Liver (tissue), 9 donors: Measurements from ENCODE around the gene RGS4. TPM values are rescaled to one million over a fixed set of nuclear protein-coding genes. Genes with fewer than 3 reads are reported as not detected.

ENCODE experiments used
- DNase-seq: peaks from one replicate; pipeline ENCODE4 v3.0.0-alpha.2; 2017; ENCODE audit warnings: low spot score
- H3K27ac ChIP-seq, 2 donors: one replicate each; pipeline ENCODE4 v1.7.0; 2013; ENCODE audit warnings: inconsistent platforms in 2 of 2, low read length in 2 of 2, control low read depth in 1 of 2, low read depth in 1 of 2, mild to moderate bottlenecking in 1 of 2
- H3K27me3 ChIP-seq, 4 donors: one replicate each; pipeline versions ENCODE4 v1.6.1 to v1.7.0; 2013; ENCODE audit warnings: low read length in 3 of 4, inconsistent platforms in 1 of 4, mild to moderate bottlenecking in 1 of 4, moderate library complexity in 1 of 4; ENCODE audit not compliant: control insufficient read depth in 4 of 4, insufficient read depth in 4 of 4
- H3K36me3 ChIP-seq, 4 donors: one replicate each; pipeline versions ENCODE4 v1.6.1 to v1.7.0; 2013; ENCODE audit warnings: low read length in 3 of 4, mild to moderate bottlenecking in 3 of 4, low read depth in 1 of 4, moderate library complexity in 1 of 4; ENCODE audit not compliant: control insufficient read depth in 4 of 4, insufficient read depth in 3 of 4
- H3K4me1 ChIP-seq, 4 donors: one replicate each; pipeline versions ENCODE4 v1.6.1 to v1.7.0; 2013; ENCODE audit warnings: low read length in 3 of 4, mild to moderate bottlenecking in 3 of 4, moderate library complexity in 1 of 4; ENCODE audit not compliant: control insufficient read depth in 4 of 4, insufficient read depth in 4 of 4
- H3K4me3 ChIP-seq, 3 donors: one replicate each; pipeline versions ENCODE4 v1.6.1 to v1.7.0; 2013; ENCODE audit warnings: low read length in 3 of 3, control low read depth in 1 of 3, low read depth in 1 of 3, mild to moderate bottlenecking in 1 of 3
- H3K9ac ChIP-seq, 2 donors: one replicate each; pipeline ENCODE4 v1.7.0; 2013; ENCODE audit warnings: low read length in 2 of 2, mild to moderate bottlenecking in 2 of 2, moderate library complexity in 2 of 2, control low read depth in 1 of 2, low read depth in 1 of 2
- H3K9me3 ChIP-seq, 4 donors: one replicate each; pipeline versions ENCODE4 v1.6.1 to v1.7.0; 2013; ENCODE audit warnings: low read length in 3 of 4; ENCODE audit not compliant: control insufficient read depth in 4 of 4
- EGR1 ChIP-seq, 2 donors: IDR thresholded peaks; 2 replicates each; pipeline ENCODE4 v1.6.1; 2016 to 2018; ENCODE audit warnings: antibody characterized with exemption in 2 of 2, low read depth in 2 of 2
- FOXA1 ChIP-seq: IDR thresholded peaks from 2 replicates; pipeline ENCODE4 v1.6.1; 2016; ENCODE audit warnings: antibody characterized with exemption
- FOXA2 ChIP-seq: IDR thresholded peaks from 2 replicates; pipeline ENCODE4 v1.6.1; 2016; ENCODE audit warnings: antibody characterized with exemption
- GABPA ChIP-seq, 2 donors: IDR thresholded peaks in 1 of 2; conservative IDR thresholded peaks in 1 of 2; 2 replicates each; pipeline ENCODE4 v1.6.1; 2016; ENCODE audit warnings: antibody characterized with exemption in 2 of 2, mild to moderate bottlenecking in 1 of 2, moderate library complexity in 1 of 2
- HNF4A ChIP-seq, 2 donors: conservative IDR thresholded peaks; 2 replicates each; pipeline ENCODE4 v1.6.1; 2016; ENCODE audit warnings: antibody characterized with exemption in 2 of 2, mild to moderate bottlenecking in 2 of 2
- HNF4G ChIP-seq: IDR thresholded peaks from 2 replicates; pipeline ENCODE4 v1.6.1; 2016; ENCODE audit warnings: antibody characterized with exemption
- JUND ChIP-seq, 2 donors: IDR thresholded peaks; 2 replicates each; pipeline ENCODE4 v1.6.1; 2016; ENCODE audit warnings: antibody characterized with exemption in 2 of 2
- NR2F2 ChIP-seq: IDR thresholded peaks from 2 replicates; pipeline ENCODE4 v1.6.1; 2016; ENCODE audit warnings: antibody characterized with exemption
- RAD21 ChIP-seq, 2 donors: IDR thresholded peaks; 2 replicates each; pipeline ENCODE4 v1.6.1; 2016; ENCODE audit warnings: antibody characterized with exemption in 2 of 2, mild to moderate bottlenecking in 2 of 2
- RXRA ChIP-seq, 2 donors: IDR thresholded peaks; 2 replicates each; pipeline ENCODE4 v1.6.1; 2017 to 2018; ENCODE audit warnings: antibody characterized with exemption in 2 of 2, mild to moderate bottlenecking in 1 of 2
- SP1 ChIP-seq: IDR thresholded peaks from 2 replicates; pipeline ENCODE4 v1.6.1; 2018; ENCODE audit warnings: antibody characterized with exemption, mild to moderate bottlenecking
- TAF1 ChIP-seq: conservative IDR thresholded peaks from 2 replicates; pipeline ENCODE4 v1.6.1; 2016; ENCODE audit warnings: antibody characterized with exemption, mild to moderate bottlenecking
- WGBS: extraction: QIAGEN DNeasy Blood & Tissue Kit; methylation state at CpG from one replicate; pipeline ENCODE4 v1.1.7; 2013; 5-methylcytosine and 5-hydroxymethylcytosine counted together
- polyA plus RNA-seq, 2 donors: library from polyadenylated mRNA; stranded (reverse) in 1 of 2; unstranded in 1 of 2; fragments of 200-250 nt in 1 of 2; fragments of >200 nt in 1 of 2; fragmentation: Nextera tagmentation in 1 of 2; extraction: Ambion mirVana in 1 of 2; gene quantifications; one replicate each; pipeline versions ENCODE4 v1.2.1 to v1.2.3, GENCODE V29; 2013 to 2015
- total RNA-seq, 2 donors: library from RNA; depleted of rRNA; stranded (reverse); fragments of >200 nt; gene quantifications; one replicate each; pipeline ENCODE4 v1.2.3, GENCODE V29; 2014
- TF ChIP-seq, protein P1 (sequence below): fragments of 150-350 bp; IDR thresholded peaks from 2 replicates; pipeline ENCODE4 v1.5.1; 2017; ENCODE audit warnings: improper control_type of control experiment, low read depth, low read length; ENCODE audit not compliant: missing input control
- TF ChIP-seq, protein P2 (sequence below): IDR thresholded peaks from 2 replicates; pipeline ENCODE4 v1.6.1; 2016; ENCODE audit warnings: antibody characterized with exemption, mild to moderate bottlenecking
- TF ChIP-seq, protein P3 (sequence below): IDR thresholded peaks from 2 replicates; pipeline ENCODE4 v1.6.1; 2016; ENCODE audit warnings: antibody characterized with exemption
- TF ChIP-seq, protein P4 (sequence below): IDR thresholded peaks from 2 replicates; pipeline ENCODE4 v1.6.1; 2016; ENCODE audit warnings: antibody characterized with exemption
- donor health status: healthy.
- donor health status: healthy.
- donor health status: healthy.
- donor health status: healthy.
- donor health status: healthy.

RGS4 gene
- total and polyA plus RNA-seq, 4 donors = 0.37 to 1.4 (median 0.75) TPM

DNA sequence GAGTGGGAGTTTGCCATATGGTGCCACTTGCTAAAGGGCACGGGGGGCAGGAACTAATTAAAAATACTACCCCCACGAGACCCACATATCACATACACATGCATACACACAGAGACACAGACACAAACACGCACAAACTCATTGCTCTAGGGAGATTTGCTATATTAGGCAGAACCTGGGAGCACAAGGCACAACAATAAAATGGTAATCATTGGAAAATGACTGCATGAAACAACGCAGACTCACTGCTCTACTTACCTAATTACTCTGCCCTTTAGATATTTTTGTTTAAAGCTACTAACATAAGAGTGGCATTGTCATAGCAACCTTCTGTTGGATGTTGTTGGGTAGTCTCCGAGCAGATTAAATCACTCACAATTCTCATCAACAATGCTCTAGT is 20.3 kb upstream of the RGS4 start (continued):
- TF ChIP-seq, protein P1, sequence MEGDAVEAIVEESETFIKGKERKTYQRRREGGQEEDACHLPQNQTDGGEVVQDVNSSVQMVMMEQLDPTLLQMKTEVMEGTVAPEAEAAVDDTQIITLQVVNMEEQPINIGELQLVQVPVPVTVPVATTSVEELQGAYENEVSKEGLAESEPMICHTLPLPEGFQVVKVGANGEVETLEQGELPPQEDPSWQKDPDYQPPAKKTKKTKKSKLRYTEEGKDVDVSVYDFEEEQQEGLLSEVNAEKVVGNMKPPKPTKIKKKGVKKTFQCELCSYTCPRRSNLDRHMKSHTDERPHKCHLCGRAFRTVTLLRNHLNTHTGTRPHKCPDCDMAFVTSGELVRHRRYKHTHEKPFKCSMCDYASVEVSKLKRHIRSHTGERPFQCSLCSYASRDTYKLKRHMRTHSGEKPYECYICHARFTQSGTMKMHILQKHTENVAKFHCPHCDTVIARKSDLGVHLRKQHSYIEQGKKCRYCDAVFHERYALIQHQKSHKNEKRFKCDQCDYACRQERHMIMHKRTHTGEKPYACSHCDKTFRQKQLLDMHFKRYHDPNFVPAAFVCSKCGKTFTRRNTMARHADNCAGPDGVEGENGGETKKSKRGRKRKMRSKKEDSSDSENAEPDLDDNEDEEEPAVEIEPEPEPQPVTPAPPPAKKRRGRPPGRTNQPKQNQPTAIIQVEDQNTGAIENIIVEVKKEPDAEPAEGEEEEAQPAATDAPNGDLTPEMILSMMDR = no peak
- TF ChIP-seq RXRA (IDR thresholded peaks at IDR 0.05) (no peak), SP1 (no peak), EGR1 (IDR thresholded peaks at IDR 0.05; ENCODE audit: low read depth in 2 of 2) (no peak)

DNA sequence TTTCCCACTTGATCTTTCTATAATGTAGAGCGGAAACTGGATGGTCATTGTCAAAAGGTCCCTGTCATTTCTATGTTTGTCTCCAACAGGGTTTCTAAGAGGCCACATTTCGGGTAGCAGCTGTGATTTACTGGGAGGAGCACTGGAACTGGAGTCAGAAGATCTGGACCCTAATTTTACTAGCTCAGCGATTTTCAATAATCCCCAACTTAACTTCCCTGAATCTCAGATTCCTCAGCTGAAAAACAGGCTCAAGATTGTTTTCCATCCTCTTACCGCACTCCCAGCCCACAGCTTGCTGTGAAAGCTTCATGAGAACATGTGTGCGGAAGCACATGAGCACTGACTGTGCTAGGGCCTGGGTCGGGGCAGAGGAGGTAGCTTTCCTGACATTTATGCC is 19.9 kb upstream of the RGS4 start:
- Histone ChIP-seq H3K4me3 (no peak overlapping the region), H3K27me3 (no peaks in the 10 kb centered on the region), H3K9ac (no peak overlapping the region), H3K36me3 (no peaks in the 10 kb centered on the region), H3K9me3 (no peaks in the 10 kb centered on the region), H3K27ac (no peak overlapping the region), H3K4me1 (no peaks in the 10 kb centered on the region)
- WGBS = 86% methylated on average over 6 of the region's 6 CpGs
- TF ChIP-seq, protein P2, sequence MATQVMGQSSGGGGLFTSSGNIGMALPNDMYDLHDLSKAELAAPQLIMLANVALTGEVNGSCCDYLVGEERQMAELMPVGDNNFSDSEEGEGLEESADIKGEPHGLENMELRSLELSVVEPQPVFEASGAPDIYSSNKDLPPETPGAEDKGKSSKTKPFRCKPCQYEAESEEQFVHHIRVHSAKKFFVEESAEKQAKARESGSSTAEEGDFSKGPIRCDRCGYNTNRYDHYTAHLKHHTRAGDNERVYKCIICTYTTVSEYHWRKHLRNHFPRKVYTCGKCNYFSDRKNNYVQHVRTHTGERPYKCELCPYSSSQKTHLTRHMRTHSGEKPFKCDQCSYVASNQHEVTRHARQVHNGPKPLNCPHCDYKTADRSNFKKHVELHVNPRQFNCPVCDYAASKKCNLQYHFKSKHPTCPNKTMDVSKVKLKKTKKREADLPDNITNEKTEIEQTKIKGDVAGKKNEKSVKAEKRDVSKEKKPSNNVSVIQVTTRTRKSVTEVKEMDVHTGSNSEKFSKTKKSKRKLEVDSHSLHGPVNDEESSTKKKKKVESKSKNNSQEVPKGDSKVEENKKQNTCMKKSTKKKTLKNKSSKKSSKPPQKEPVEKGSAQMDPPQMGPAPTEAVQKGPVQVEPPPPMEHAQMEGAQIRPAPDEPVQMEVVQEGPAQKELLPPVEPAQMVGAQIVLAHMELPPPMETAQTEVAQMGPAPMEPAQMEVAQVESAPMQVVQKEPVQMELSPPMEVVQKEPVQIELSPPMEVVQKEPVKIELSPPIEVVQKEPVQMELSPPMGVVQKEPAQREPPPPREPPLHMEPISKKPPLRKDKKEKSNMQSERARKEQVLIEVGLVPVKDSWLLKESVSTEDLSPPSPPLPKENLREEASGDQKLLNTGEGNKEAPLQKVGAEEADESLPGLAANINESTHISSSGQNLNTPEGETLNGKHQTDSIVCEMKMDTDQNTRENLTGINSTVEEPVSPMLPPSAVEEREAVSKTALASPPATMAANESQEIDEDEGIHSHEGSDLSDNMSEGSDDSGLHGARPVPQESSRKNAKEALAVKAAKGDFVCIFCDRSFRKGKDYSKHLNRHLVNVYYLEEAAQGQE = no peak
- no peak for TF ChIP-seq JUND (IDR thresholded peaks at IDR 0.05)
- TF ChIP-seq, protein P3, sequence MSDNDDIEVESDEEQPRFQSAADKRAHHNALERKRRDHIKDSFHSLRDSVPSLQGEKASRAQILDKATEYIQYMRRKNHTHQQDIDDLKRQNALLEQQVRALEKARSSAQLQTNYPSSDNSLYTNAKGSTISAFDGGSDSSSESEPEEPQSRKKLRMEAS = no peak
- no peak for TF ChIP-seq RXRA (IDR thresholded peaks at IDR 0.05)
- TF ChIP-seq HNF4G = no peak
- no peak for TF ChIP-seq GABPA (IDR thresholded peaks at IDR 0.05 in 1 of 2, conservative IDR thresholded peaks at IDR 0.05 in 1 of 2)
- TF ChIP-seq, protein P4, sequence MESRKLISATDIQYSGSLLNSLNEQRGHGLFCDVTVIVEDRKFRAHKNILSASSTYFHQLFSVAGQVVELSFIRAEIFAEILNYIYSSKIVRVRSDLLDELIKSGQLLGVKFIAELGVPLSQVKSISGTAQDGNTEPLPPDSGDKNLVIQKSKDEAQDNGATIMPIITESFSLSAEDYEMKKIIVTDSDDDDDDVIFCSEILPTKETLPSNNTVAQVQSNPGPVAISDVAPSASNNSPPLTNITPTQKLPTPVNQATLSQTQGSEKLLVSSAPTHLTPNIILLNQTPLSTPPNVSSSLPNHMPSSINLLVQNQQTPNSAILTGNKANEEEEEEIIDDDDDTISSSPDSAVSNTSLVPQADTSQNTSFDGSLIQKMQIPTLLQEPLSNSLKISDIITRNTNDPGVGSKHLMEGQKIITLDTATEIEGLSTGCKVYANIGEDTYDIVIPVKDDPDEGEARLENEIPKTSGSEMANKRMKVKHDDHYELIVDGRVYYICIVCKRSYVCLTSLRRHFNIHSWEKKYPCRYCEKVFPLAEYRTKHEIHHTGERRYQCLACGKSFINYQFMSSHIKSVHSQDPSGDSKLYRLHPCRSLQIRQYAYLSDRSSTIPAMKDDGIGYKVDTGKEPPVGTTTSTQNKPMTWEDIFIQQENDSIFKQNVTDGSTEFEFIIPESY = no peak
- no peak for TF ChIP-seq EGR1 (IDR thresholded peaks at IDR 0.05; ENCODE audit: low read depth in 2 of 2)
- TF ChIP-seq FOXA2 = no peak
- no peak for TF ChIP-seq HNF4A (conservative IDR thresholded peaks at IDR 0.05)
- no peak for TF ChIP-seq NR2F2
- TF ChIP-seq SP1 = no peak
- no peak for TF ChIP-seq TAF1
- no peak for TF ChIP-seq RAD21 (IDR thresholded peaks at IDR 0.05)
- no peak for TF ChIP-seq FOXA1
- DNase-seq = no peak
